ENCODE results near the gene BABAM2.
"Not testable (repeated sequence)": the region's sequence is repeated elsewhere in the genome, so short reads cannot be mapped to it uniquely, and the experiment has no call there.

Gene BABAM2

GRCh38 chr2:28224648-28225472 is 334.3 kb downstream of the BABAM2 start:
- DNase-seq = no peak

GRCh38 chr2:28225473-28226080 is 335.0 kb downstream of the BABAM2 start:
- no peak for DNase-seq

- no peak for DNase-seq
Measured at GRCh38 chr2:28226558-28226957, 336.0 kb downstream of the BABAM2 start.

GRCh38 chr2:28227498-28227897 is 337.0 kb downstream of the BABAM2 start:
- no peak for DNase-seq

GRCh38 chr2:28228434-28228995 is 338.0 kb downstream of the BABAM2 start:
- DNase-seq = peak in 1 of 2 donors; percentile 43

- DNase-seq = no peak
Measured at GRCh38 chr2:28231110-28231631, 340.6 kb downstream of the BABAM2 start.

GRCh38 chr2:28232295-28232694 is 341.8 kb downstream of the BABAM2 start:
- DNase-seq = no peak

- DNase-seq = no peak
Measured at GRCh38 chr2:28233164-28233676, 342.7 kb downstream of the BABAM2 start.

GRCh38 chr2:28234807-28235206 is 344.3 kb downstream of the BABAM2 start:
- DNase-seq = no peak

- no peak for DNase-seq
Measured at GRCh38 chr2:28239207-28239606, 348.7 kb downstream of the BABAM2 start.

- no peak for DNase-seq
Measured at GRCh38 chr2:28240937-28241336, 350.4 kb downstream of the BABAM2 start.

GRCh38 chr2:28247290-28247689 is 356.8 kb downstream of the BABAM2 start:
- peak in 1 of 2 donors; percentile 72 for DNase-seq

GRCh38 chr2:28247734-28248133 is 357.2 kb downstream of the BABAM2 start:
- no peak for DNase-seq

GRCh38 chr2:28248511-28248910 is 358.0 kb downstream of the BABAM2 start:
- DNase-seq = no peak

- DNase-seq = no peak
Measured at GRCh38 chr2:28250006-28250405, 359.5 kb downstream of the BABAM2 start.

GRCh38 chr2:28251337-28251736 is 360.8 kb downstream of the BABAM2 start:
- DNase-seq = no peak

- DNase-seq = no peak
Measured at GRCh38 chr2:28252311-28252710, 361.8 kb downstream of the BABAM2 start.

GRCh38 chr2:28253543-28253942 is 363.0 kb downstream of the BABAM2 start:
- DNase-seq = no peak

- DNase-seq = not testable (repeated sequence)
Measured at GRCh38 chr2:28255231-28255630, 364.7 kb downstream of the BABAM2 start.

- no peak for DNase-seq
Measured at GRCh38 chr2:28257182-28257581, 366.7 kb downstream of the BABAM2 start.

GRCh38 chr2:28259226-28259625 is 368.7 kb downstream of the BABAM2 start:
- not testable (repeated sequence) for DNase-seq

- no peak for DNase-seq
Measured at GRCh38 chr2:28263690-28264089, 373.2 kb downstream of the BABAM2 start.

GRCh38 chr2:28267282-28267681 is 376.8 kb downstream of the BABAM2 start:
- no peak for DNase-seq

GRCh38 chr2:28268386-28268785 is 377.9 kb downstream of the BABAM2 start:
- no peak for DNase-seq

Measured in bone marrow (tissue), 2 donors.